IMR-90 (cell line): ENCODE data around the gene SLC5A2.

Experiments
- BHLHE40 ChIP-seq: fragments of 150-350 bp; IDR thresholded peaks from 2 replicates; pipeline ENCODE4 v1.6.1; 2016; ENCODE audit warnings: mild to moderate bottlenecking, low read depth, low read length
- CEBPB ChIP-seq: IDR thresholded peaks from 2 replicates; pipeline ENCODE4 v1.6.1; 2012; ENCODE audit warnings: low read depth, low read length, improper control_type of control experiment
- CHD1 ChIP-seq: IDR thresholded peaks from 2 replicates; pipeline ENCODE4 v1.6.1; 2012; ENCODE audit warnings: low read depth, low read length, improper control_type of control experiment
- FOS ChIP-seq: fragments of 150-350 bp; IDR thresholded peaks from 2 replicates; pipeline ENCODE4 v1.6.1; 2016; ENCODE audit warnings: low read depth, low read length
- MAFK ChIP-seq: IDR thresholded peaks from 2 replicates; pipeline ENCODE4 v1.6.1; 2012; ENCODE audit warnings: low read depth, low read length, improper control_type of control experiment
- MAZ ChIP-seq: IDR thresholded peaks from 2 replicates; pipeline ENCODE4 v1.6.1; 2012; ENCODE audit warnings: low read depth, mild to moderate bottlenecking, low read length, improper control_type of control experiment, moderate library complexity, borderline replicate concordance
- MXI1 ChIP-seq: IDR thresholded peaks from 2 replicates; pipeline ENCODE4 v1.6.1; 2012; ENCODE audit warnings: low read depth, mild to moderate bottlenecking, low read length, moderate library complexity, borderline replicate concordance
- NFE2L2 ChIP-seq: fragments of 150-350 bp; IDR thresholded peaks from 2 replicates; pipeline ENCODE4 v1.6.1; 2016; ENCODE audit warnings: low read depth, mild to moderate bottlenecking, low read length
- POLR2A ChIP-seq: IDR thresholded peaks from 2 replicates; pipeline ENCODE4 v1.6.1; 2012; ENCODE audit warnings: mild to moderate bottlenecking, low read depth, low read length
- RAD21 ChIP-seq: IDR thresholded peaks from 2 replicates; pipeline ENCODE4 v1.6.1; 2012; ENCODE audit warnings: low read length, improper control_type of control experiment
- TF ChIP-seq, protein P1 (sequence below): conservative IDR thresholded peaks from 2 replicates; pipeline ENCODE4 v1.5.1; 2012; ENCODE audit warnings: mild to moderate bottlenecking, low read depth, low read length, improper control_type of control experiment
- TF ChIP-seq, protein P2 (sequence below): fragments of 150-350 bp; IDR thresholded peaks from 2 replicates; pipeline ENCODE4 v1.6.1; 2017; ENCODE audit warnings: mild to moderate bottlenecking, antibody characterized with exemption, low read length, low read depth
- TF ChIP-seq, protein P3 (sequence below): fragments of 150-350 bp; IDR thresholded peaks from 2 replicates; pipeline ENCODE4 v1.6.1; 2016; ENCODE audit warnings: low read depth, mild to moderate bottlenecking, low read length, moderate library complexity, borderline replicate concordance

DNA sequence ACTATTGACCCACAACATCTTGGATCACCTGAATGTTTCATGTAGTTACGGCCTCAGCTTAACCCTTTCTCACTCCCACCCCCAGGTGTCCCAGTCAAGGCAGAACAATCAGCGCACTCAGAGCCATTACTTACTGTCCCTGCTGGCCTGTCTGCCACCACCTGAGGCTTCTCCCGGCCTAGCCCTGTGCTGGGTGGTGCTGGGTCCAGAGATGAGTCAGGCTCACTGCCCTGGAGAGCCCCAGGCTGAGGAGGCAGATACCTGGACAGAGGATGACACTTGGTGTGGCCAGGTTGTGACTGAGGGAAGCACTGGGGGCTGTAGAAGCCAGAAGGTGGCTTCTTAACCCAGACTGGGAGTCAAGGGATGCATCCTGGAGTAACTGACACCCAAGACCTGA is 4.0 kb upstream of the SLC5A2 start:
- TF ChIP-seq, protein P1, sequence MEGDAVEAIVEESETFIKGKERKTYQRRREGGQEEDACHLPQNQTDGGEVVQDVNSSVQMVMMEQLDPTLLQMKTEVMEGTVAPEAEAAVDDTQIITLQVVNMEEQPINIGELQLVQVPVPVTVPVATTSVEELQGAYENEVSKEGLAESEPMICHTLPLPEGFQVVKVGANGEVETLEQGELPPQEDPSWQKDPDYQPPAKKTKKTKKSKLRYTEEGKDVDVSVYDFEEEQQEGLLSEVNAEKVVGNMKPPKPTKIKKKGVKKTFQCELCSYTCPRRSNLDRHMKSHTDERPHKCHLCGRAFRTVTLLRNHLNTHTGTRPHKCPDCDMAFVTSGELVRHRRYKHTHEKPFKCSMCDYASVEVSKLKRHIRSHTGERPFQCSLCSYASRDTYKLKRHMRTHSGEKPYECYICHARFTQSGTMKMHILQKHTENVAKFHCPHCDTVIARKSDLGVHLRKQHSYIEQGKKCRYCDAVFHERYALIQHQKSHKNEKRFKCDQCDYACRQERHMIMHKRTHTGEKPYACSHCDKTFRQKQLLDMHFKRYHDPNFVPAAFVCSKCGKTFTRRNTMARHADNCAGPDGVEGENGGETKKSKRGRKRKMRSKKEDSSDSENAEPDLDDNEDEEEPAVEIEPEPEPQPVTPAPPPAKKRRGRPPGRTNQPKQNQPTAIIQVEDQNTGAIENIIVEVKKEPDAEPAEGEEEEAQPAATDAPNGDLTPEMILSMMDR: no peak
- TF ChIP-seq RAD21: no peak
- TF ChIP-seq BHLHE40: no peak
- TF ChIP-seq POLR2A: no peak
- TF ChIP-seq CEBPB: no peak
- TF ChIP-seq MAZ: no peak
- TF ChIP-seq, protein P2, sequence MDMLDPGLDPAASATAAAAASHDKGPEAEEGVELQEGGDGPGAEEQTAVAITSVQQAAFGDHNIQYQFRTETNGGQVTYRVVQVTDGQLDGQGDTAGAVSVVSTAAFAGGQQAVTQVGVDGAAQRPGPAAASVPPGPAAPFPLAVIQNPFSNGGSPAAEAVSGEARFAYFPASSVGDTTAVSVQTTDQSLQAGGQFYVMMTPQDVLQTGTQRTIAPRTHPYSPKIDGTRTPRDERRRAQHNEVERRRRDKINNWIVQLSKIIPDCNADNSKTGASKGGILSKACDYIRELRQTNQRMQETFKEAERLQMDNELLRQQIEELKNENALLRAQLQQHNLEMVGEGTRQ: no peak
- no peak for TF ChIP-seq NFE2L2
- TF ChIP-seq, protein P3, sequence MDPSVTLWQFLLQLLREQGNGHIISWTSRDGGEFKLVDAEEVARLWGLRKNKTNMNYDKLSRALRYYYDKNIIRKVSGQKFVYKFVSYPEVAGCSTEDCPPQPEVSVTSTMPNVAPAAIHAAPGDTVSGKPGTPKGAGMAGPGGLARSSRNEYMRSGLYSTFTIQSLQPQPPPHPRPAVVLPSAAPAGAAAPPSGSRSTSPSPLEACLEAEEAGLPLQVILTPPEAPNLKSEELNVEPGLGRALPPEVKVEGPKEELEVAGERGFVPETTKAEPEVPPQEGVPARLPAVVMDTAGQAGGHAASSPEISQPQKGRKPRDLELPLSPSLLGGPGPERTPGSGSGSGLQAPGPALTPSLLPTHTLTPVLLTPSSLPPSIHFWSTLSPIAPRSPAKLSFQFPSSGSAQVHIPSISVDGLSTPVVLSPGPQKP: no peak
- no peak for TF ChIP-seq MXI1
- TF ChIP-seq FOS: no peak
- no peak for TF ChIP-seq MAFK
- TF ChIP-seq CHD1: no peak
